ENCODE measurements around the gene NSUN6.

NSUN6 gene

GRCh38 chr10:18523858-18524257 lies 127.5 kb downstream of the NSUN6 start:
- no peak for DNase-seq (ENCODE audit: low read depth)
- TF ChIP-seq CTCF (IDR thresholded peaks at IDR 0.05; ENCODE audit: insufficient read depth, low read depth, low read length, missing control alignments): no peak
- no peak overlapping the region for H3K4me3 ChIP-seq (ENCODE audit: low read length)

GRCh38 chr10:18523025-18523424 lies 128.4 kb downstream of the NSUN6 start:
- TF ChIP-seq CTCF (IDR thresholded peaks at IDR 0.05; ENCODE audit: insufficient read depth, low read depth, low read length, missing control alignments): no peak
- no peak for DNase-seq (ENCODE audit: low read depth)

GRCh38 chr10:18516851-18517250 lies 134.5 kb downstream of the NSUN6 start:
- H3K4me3 ChIP-seq (ENCODE audit: low read length): no peak overlapping the region
- no peak for DNase-seq (ENCODE audit: low read depth)
- no peak for TF ChIP-seq CTCF (IDR thresholded peaks at IDR 0.05; ENCODE audit: insufficient read depth, low read depth, low read length, missing control alignments)

More at GRCh38 chr10:18523025-18523424, 128.4 kb downstream of the NSUN6 start:
- H3K4me3 ChIP-seq (ENCODE audit: low read length): no peak overlapping the region

GRCh38 chr10:18514537-18514936 lies 136.8 kb downstream of the NSUN6 start:
- H3K4me3 ChIP-seq (ENCODE audit: low read length): no peak overlapping the region
- DNase-seq (ENCODE audit: low read depth): no peak
- no peak for TF ChIP-seq CTCF (IDR thresholded peaks at IDR 0.05; ENCODE audit: insufficient read depth, low read depth, low read length, missing control alignments)

GRCh38 chr10:18508587-18508986 lies 142.8 kb downstream of the NSUN6 start:
- H3K4me3 ChIP-seq (ENCODE audit: low read length): no peak overlapping the region
- DNase-seq (ENCODE audit: low read depth): no peak
- no peak for TF ChIP-seq CTCF (IDR thresholded peaks at IDR 0.05; ENCODE audit: insufficient read depth, low read depth, low read length, missing control alignments)

- no peak for DNase-seq (ENCODE audit: low read depth)
- no peak overlapping the region for H3K4me3 ChIP-seq (ENCODE audit: low read length)
These were observed 145.8 kb downstream of the NSUN6 start for GRCh38 chr10:18505456-18506118.

More at GRCh38 chr10:18505456-18506118, 145.8 kb downstream of the NSUN6 start:
- no peak for TF ChIP-seq CTCF (IDR thresholded peaks at IDR 0.05; ENCODE audit: insufficient read depth, low read depth, low read length, missing control alignments)
